ENCODE results near the gene OSBP2.

The OSBP2 gene

DNA sequence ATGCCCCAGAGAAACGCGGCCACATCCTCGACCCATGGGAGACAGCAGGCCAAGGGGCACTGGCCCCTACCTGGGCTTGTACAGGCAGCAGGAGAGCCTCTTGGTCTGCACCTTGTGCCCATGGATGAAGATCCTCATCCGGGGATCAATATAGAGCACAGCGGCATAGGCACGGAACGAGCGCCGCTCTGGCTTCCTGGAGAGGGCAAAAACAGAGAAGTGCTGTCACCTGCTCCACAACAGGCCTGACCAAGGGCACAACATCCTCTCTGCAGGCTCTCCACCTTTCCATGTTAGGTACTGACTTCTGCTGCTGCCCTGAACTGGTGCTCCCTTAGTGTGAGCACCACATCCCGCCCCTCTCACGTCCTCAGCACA is 246.7 kb downstream of the OSBP2 start:
- Histone ChIP-seq H4K20me1 (ENCODE audit: insufficient read depth, low read length) (no peaks in the 10 kb centered on the region), H3K9me3 (ENCODE audit: low read length) (no peaks in the 10 kb centered on the region), H3K4me1 (ENCODE audit: insufficient read depth, low read length, severe bottlenecking) (no peaks in the 10 kb centered on the region), H3K4me2 (ENCODE audit: low read length) (no peak overlapping the region), H3K36me3 (ENCODE audit: insufficient read depth, low read length) (peaks cover 98% of the 10 kb centered on the region), H3K27ac (ENCODE audit: low read depth, low read length, poor library complexity, severe bottlenecking) (no peak overlapping the region), H3K79me2 (ENCODE audit: insufficient read depth, low read length) (no peaks in the 10 kb centered on the region), H3K9me2 (ENCODE audit: low read depth, low read length) (no peaks in the 10 kb centered on the region), H3F3A (ENCODE audit: insufficient read depth, low read length) (no peaks in the 10 kb centered on the region), H3K4me3 (ENCODE audit: low read depth, low read length, poor library complexity, severe bottlenecking) (no peak overlapping the region), H3K9ac (ENCODE audit: low read length) (no peak overlapping the region), H3K27me3 (ENCODE audit: insufficient read depth, low read length) (no peaks in the 10 kb centered on the region), H2AFZ (ENCODE audit: low read length) (no peak overlapping the region)
- no peak for TF ChIP-seq EZH2 (IDR thresholded peaks at IDR 0.05; ENCODE audit: borderline replicate concordance, low read length)
- TF ChIP-seq, protein P1, sequence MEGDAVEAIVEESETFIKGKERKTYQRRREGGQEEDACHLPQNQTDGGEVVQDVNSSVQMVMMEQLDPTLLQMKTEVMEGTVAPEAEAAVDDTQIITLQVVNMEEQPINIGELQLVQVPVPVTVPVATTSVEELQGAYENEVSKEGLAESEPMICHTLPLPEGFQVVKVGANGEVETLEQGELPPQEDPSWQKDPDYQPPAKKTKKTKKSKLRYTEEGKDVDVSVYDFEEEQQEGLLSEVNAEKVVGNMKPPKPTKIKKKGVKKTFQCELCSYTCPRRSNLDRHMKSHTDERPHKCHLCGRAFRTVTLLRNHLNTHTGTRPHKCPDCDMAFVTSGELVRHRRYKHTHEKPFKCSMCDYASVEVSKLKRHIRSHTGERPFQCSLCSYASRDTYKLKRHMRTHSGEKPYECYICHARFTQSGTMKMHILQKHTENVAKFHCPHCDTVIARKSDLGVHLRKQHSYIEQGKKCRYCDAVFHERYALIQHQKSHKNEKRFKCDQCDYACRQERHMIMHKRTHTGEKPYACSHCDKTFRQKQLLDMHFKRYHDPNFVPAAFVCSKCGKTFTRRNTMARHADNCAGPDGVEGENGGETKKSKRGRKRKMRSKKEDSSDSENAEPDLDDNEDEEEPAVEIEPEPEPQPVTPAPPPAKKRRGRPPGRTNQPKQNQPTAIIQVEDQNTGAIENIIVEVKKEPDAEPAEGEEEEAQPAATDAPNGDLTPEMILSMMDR (IDR thresholded peaks at IDR 0.05; ENCODE audit: low read length), result no peak

DNA sequence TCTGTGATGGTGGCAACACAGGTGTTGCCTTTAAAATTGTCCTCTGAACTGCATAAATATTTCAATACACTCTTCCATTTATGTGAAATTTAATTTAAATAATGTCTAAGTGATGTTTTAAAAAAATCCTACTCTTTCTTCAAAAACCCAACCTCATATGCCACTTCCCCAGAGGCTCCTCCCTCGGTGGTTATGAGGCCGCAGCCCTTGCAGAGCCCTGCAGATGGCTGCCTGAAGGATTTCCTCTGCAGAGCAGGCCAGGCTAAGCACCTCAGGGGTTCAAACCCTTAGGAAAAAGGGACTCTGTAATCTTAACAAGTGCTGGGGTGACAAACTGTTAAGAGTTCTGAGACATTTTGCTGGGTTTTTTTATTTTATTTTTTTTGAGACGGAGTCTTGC is 248.7 kb downstream of the OSBP2 start:
- Histone ChIP-seq H3K36me3 (ENCODE audit: insufficient read depth, low read length) (peaks cover 96% of the 10 kb centered on the region), H3K27ac (ENCODE audit: low read depth, low read length, poor library complexity, severe bottlenecking) (no peak overlapping the region), H3K4me3 (ENCODE audit: low read depth, low read length, poor library complexity, severe bottlenecking) (no peak overlapping the region), H3K4me2 (ENCODE audit: low read length) (no peak overlapping the region), H4K20me1 (ENCODE audit: insufficient read depth, low read length) (no peaks in the 10 kb centered on the region), H3K27me3 (ENCODE audit: insufficient read depth, low read length) (no peaks in the 10 kb centered on the region), H3K9ac (ENCODE audit: low read length) (no peak overlapping the region), H3K9me3 (ENCODE audit: low read length) (no peaks in the 10 kb centered on the region), H2AFZ (ENCODE audit: low read length) (no peak overlapping the region), H3K79me2 (ENCODE audit: insufficient read depth, low read length) (no peaks in the 10 kb centered on the region), H3F3A (ENCODE audit: insufficient read depth, low read length) (no peaks in the 10 kb centered on the region), H3K9me2 (ENCODE audit: low read depth, low read length) (no peaks in the 10 kb centered on the region), H3K4me1 (ENCODE audit: insufficient read depth, low read length, severe bottlenecking) (no peaks in the 10 kb centered on the region)
- TF ChIP-seq, protein P1 (IDR thresholded peaks at IDR 0.05; ENCODE audit: low read length), result no peak
- TF ChIP-seq EZH2 (IDR thresholded peaks at IDR 0.05; ENCODE audit: borderline replicate concordance, low read length), result no peak

DNA sequence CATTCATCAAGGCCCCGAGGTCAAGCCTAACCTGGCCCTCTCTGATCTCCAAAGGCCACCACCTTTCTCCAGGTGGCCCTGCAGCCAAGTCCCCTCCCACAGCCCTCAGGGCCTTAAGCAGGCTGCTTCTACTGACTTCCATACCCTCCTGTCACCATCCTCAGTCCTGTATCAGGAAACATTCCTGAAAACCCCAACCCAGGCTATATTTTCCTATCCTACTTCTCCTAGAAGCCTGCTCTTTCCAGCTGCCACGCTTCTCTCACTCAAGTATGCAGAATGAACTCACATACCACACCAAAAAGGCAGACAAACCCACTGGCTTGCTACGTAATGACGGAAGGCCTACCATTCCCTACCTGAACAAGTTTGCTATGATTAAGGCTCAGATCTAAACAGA is 250.3 kb downstream of the OSBP2 start:
- Histone ChIP-seq H3K9me2 (ENCODE audit: low read depth, low read length) (no peaks in the 10 kb centered on the region), H3F3A (ENCODE audit: insufficient read depth, low read length) (no peaks in the 10 kb centered on the region), H2AFZ (ENCODE audit: low read length) (no peak overlapping the region), H3K27ac (ENCODE audit: low read depth, low read length, poor library complexity, severe bottlenecking) (no peak overlapping the region), H3K27me3 (ENCODE audit: insufficient read depth, low read length) (no peaks in the 10 kb centered on the region), H3K9ac (ENCODE audit: low read length) (no peak overlapping the region), H3K79me2 (ENCODE audit: insufficient read depth, low read length) (no peaks in the 10 kb centered on the region), H3K9me3 (ENCODE audit: low read length) (no peaks in the 10 kb centered on the region), H3K36me3 (ENCODE audit: insufficient read depth, low read length) (peaks cover 98% of the 10 kb centered on the region), H3K4me3 (ENCODE audit: low read depth, low read length, poor library complexity, severe bottlenecking) (no peak overlapping the region), H3K4me1 (ENCODE audit: insufficient read depth, low read length, severe bottlenecking) (no peaks in the 10 kb centered on the region), H4K20me1 (ENCODE audit: insufficient read depth, low read length) (no peaks in the 10 kb centered on the region), H3K4me2 (ENCODE audit: low read length) (no peak overlapping the region)
- TF ChIP-seq EZH2 (IDR thresholded peaks at IDR 0.05; ENCODE audit: borderline replicate concordance, low read length), result no peak
- TF ChIP-seq, protein P1 (IDR thresholded peaks at IDR 0.05; ENCODE audit: low read length), result no peak

Data from OCI-LY1 (cell line).